ENCODE results near the gene PCMTD2. TPM values are rescaled to one million over a fixed set of nuclear protein-coding genes. Genes with fewer than 3 reads are reported as not detected.
A peak's percentile ranks its signal among the peaks of the same experiment; 100 is the strongest.

Gene PCMTD2
- total and polyA plus RNA-seq, 2 of the 13 experiments (the other 11 are each of a cell fraction or from before 2014, with no cell fraction given) = 47.0 to 76.9 TPM

DNA sequence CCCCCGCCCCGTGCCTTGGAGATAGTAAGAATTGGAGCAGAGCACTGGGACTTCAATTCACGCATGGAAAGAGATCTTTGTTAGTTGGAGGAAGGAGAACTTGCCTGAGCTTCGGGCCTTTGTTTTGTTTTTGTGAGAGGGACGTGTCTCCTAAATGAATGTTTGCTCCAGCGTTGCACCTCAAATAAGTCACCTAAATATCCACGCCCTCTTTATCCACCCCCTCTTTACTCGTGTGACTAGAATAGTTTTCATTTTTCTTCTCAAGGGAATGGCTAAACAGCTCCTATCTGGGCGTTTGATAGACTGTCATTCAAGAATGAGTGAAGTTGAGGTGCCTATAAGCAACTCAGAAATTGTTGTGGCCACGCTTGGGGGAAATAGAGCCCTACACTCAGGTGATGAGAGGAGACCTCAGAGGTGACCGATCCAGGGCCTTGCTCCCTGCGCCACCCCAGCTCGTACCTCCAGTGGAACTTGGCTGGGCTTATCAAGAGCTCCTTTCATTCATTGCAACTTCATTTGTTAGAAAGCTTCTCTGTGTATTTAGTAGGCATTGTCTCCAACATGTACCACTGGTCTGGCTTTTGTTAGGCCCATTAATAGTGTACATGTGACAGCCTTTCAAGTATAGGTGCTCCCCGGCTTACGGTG, 861 bp downstream of the PCMTD2 start (continued):
- TF ChIP-seq, protein P1, sequence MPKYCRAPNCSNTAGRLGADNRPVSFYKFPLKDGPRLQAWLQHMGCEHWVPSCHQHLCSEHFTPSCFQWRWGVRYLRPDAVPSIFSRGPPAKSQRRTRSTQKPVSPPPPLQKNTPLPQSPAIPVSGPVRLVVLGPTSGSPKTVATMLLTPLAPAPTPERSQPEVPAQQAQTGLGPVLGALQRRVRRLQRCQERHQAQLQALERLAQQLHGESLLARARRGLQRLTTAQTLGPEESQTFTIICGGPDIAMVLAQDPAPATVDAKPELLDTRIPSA (CRISPR knock-in tag; IDR thresholded peaks at IDR 0.05; ENCODE audit: borderline replicate concordance) = 0 out of 2 replicates have a peak, but pooled peaks have one; percentile 16
- TF ChIP-seq, protein P2, sequence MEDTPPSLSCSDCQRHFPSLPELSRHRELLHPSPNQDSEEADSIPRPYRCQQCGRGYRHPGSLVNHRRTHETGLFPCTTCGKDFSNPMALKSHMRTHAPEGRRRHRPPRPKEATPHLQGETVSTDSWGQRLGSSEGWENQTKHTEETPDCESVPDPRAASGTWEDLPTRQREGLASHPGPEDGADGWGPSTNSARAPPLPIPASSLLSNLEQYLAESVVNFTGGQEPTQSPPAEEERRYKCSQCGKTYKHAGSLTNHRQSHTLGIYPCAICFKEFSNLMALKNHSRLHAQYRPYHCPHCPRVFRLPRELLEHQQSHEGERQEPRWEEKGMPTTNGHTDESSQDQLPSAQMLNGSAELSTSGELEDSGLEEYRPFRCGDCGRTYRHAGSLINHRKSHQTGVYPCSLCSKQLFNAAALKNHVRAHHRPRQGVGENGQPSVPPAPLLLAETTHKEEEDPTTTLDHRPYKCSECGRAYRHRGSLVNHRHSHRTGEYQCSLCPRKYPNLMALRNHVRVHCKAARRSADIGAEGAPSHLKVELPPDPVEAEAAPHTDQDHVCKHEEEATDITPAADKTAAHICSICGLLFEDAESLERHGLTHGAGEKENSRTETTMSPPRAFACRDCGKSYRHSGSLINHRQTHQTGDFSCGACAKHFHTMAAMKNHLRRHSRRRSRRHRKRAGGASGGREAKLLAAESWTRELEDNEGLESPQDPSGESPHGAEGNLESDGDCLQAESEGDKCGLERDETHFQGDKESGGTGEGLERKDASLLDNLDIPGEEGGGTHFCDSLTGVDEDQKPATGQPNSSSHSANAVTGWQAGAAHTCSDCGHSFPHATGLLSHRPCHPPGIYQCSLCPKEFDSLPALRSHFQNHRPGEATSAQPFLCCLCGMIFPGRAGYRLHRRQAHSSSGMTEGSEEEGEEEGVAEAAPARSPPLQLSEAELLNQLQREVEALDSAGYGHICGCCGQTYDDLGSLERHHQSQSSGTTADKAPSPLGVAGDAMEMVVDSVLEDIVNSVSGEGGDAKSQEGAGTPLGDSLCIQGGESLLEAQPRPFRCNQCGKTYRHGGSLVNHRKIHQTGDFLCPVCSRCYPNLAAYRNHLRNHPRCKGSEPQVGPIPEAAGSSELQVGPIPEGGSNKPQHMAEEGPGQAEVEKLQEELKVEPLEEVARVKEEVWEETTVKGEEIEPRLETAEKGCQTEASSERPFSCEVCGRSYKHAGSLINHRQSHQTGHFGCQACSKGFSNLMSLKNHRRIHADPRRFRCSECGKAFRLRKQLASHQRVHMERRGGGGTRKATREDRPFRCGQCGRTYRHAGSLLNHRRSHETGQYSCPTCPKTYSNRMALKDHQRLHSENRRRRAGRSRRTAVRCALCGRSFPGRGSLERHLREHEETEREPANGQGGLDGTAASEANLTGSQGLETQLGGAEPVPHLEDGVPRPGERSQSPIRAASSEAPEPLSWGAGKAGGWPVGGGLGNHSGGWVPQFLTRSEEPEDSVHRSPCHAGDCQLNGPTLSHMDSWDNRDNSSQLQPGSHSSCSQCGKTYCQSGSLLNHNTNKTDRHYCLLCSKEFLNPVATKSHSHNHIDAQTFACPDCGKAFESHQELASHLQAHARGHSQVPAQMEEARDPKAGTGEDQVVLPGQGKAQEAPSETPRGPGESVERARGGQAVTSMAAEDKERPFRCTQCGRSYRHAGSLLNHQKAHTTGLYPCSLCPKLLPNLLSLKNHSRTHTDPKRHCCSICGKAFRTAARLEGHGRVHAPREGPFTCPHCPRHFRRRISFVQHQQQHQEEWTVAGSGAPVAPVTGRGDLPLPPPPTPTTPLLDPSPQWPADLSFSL (CRISPR knock-in tag; IDR thresholded peaks at IDR 0.05) = no peak
- no peak for TF ChIP-seq GTF3A (CRISPR knock-in tag; conservative IDR thresholded peaks at IDR 0.05)
- no peak for TF ChIP-seq HNRNPL (IDR thresholded peaks at IDR 0.05; ENCODE audit: low read depth, low read length)
- TF ChIP-seq ZC3H13 (CRISPR knock-in tag; IDR thresholded peaks at IDR 0.05) = no peak
- no peak for TF ChIP-seq MXD4 (CRISPR knock-in tag; IDR thresholded peaks at IDR 0.05)
- TF ChIP-seq, protein P3, sequence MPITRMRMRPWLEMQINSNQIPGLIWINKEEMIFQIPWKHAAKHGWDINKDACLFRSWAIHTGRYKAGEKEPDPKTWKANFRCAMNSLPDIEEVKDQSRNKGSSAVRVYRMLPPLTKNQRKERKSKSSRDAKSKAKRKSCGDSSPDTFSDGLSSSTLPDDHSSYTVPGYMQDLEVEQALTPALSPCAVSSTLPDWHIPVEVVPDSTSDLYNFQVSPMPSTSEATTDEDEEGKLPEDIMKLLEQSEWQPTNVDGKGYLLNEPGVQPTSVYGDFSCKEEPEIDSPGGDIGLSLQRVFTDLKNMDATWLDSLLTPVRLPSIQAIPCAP (CRISPR knock-in tag; IDR thresholded peaks at IDR 0.05; ENCODE audit: low read depth) = no peak
- no peak for TF ChIP-seq GABPB1 (CRISPR knock-in tag; IDR thresholded peaks at IDR 0.05)
- 0 out of 2 replicates have a peak, but pooled peaks have one; percentile 4 for TF ChIP-seq ZNF550 (CRISPR knock-in tag; IDR thresholded peaks at IDR 0.05; ENCODE audit: borderline replicate concordance)
- TF ChIP-seq, protein P4, sequence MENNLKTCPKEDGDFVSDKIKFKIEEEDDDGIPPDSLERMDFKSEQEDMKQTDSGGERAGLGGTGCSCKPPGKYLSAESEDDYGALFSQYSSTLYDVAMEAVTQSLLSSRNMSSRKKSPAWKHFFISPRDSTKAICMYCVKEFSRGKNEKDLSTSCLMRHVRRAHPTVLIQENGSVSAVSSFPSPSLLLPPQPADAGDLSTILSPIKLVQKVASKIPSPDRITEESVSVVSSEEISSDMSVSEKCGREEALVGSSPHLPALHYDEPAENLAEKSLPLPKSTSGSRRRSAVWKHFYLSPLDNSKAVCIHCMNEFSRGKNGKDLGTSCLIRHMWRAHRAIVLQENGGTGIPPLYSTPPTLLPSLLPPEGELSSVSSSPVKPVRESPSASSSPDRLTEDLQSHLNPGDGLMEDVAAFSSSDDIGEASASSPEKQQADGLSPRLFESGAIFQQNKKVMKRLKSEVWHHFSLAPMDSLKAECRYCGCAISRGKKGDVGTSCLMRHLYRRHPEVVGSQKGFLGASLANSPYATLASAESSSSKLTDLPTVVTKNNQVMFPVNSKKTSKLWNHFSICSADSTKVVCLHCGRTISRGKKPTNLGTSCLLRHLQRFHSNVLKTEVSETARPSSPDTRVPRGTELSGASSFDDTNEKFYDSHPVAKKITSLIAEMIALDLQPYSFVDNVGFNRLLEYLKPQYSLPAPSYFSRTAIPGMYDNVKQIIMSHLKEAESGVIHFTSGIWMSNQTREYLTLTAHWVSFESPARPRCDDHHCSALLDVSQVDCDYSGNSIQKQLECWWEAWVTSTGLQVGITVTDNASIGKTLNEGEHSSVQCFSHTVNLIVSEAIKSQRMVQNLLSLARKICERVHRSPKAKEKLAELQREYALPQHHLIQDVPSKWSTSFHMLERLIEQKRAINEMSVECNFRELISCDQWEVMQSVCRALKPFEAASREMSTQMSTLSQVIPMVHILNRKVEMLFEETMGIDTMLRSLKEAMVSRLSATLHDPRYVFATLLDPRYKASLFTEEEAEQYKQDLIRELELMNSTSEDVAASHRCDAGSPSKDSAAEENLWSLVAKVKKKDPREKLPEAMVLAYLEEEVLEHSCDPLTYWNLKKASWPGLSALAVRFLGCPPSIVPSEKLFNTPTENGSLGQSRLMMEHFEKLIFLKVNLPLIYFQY (CRISPR knock-in tag; IDR thresholded peaks at IDR 0.05; ENCODE audit: borderline replicate concordance) = no peak
- TF ChIP-seq, protein P5, sequence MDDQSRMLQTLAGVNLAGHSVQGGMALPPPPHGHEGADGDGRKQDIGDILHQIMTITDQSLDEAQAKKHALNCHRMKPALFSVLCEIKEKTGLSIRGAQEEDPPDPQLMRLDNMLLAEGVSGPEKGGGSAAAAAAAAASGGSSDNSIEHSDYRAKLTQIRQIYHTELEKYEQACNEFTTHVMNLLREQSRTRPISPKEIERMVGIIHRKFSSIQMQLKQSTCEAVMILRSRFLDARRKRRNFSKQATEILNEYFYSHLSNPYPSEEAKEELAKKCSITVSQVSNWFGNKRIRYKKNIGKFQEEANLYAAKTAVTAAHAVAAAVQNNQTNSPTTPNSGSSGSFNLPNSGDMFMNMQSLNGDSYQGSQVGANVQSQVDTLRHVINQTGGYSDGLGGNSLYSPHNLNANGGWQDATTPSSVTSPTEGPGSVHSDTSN (CRISPR knock-in tag; IDR thresholded peaks at IDR 0.05; ENCODE audit: borderline replicate concordance) = no peak
- no peak for TF ChIP-seq HMGA1 (CRISPR knock-in tag; conservative IDR thresholded peaks at IDR 0.05)
- no peak for TF ChIP-seq ZSCAN9 (CRISPR knock-in tag; IDR thresholded peaks at IDR 0.05; ENCODE audit: borderline replicate concordance)
- TF ChIP-seq CEBPG (CRISPR knock-in tag; IDR thresholded peaks at IDR 0.05) = no peak
- TF ChIP-seq GATAD2A (CRISPR knock-in tag; IDR thresholded peaks at IDR 0.05) = no peak; the same call in 1 of the 2 replicates
